Coronary artery (tissue), 2 donors: ENCODE measurements around the gene SLC7A7.

Experiments
- DNase-seq: peaks from one replicate; pipeline ENCODE4 v3.0.0-alpha.2; 2017; ENCODE audit warnings: low spot score
- H3K27ac ChIP-seq, 2 donors: fragments of 200-600 bp; sonication (generic); one replicate each; pipeline ENCODE4 v1.5.1; 2016 to 2019
- H3K4me3 ChIP-seq: fragments of 200-600 bp; sonication (generic); 2 replicates; pipeline ENCODE4 v1.5.1; 2016; ENCODE audit warnings: mild to moderate bottlenecking, moderate library complexity
- TF ChIP-seq, protein P1 (sequence below): fragments of 200-600 bp; sonication (generic); IDR thresholded peaks from one replicate; pipeline ENCODE4 v1.5.1; 2019; ENCODE audit warnings: antibody characterized with exemption

SLC7A7 gene

DNA sequence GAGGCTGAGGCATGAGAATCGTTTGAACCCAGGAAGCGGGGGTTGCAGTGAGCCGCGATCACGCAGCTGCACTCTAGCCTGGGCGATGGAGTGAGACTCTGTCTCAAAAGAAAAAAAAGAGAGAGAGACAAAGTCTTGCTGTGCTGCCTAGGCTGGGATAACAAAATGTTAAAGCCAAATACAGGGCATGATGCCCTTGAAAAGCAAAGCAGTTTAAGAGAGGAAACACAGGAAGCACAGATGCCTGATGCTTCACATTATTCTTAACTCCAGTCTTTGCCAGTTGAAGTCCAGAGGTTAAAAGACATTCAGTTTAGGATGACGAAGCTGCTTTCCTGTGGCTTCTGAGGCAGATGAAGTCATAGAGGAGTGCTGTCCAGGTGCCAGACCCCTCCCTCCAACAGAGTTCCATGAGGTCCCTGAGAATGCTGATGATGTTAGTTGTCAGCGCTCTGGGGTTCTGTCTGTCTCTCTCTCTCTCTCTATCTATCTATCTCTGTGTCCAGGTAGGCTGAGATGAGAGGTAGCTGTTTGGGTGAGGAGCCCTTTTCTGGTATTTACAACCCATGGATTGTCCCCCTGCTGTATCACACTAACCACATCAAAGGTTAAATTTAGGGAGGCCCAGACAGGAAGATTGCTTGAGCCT is 9.6 kb upstream of the SLC7A7 start:
- TF ChIP-seq, protein P1, sequence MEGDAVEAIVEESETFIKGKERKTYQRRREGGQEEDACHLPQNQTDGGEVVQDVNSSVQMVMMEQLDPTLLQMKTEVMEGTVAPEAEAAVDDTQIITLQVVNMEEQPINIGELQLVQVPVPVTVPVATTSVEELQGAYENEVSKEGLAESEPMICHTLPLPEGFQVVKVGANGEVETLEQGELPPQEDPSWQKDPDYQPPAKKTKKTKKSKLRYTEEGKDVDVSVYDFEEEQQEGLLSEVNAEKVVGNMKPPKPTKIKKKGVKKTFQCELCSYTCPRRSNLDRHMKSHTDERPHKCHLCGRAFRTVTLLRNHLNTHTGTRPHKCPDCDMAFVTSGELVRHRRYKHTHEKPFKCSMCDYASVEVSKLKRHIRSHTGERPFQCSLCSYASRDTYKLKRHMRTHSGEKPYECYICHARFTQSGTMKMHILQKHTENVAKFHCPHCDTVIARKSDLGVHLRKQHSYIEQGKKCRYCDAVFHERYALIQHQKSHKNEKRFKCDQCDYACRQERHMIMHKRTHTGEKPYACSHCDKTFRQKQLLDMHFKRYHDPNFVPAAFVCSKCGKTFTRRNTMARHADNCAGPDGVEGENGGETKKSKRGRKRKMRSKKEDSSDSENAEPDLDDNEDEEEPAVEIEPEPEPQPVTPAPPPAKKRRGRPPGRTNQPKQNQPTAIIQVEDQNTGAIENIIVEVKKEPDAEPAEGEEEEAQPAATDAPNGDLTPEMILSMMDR, result no peak
- DNase-seq, result no peak
- Histone ChIP-seq H3K4me3 (no peak overlapping the region), H3K27ac (no peak overlapping the region)

DNA sequence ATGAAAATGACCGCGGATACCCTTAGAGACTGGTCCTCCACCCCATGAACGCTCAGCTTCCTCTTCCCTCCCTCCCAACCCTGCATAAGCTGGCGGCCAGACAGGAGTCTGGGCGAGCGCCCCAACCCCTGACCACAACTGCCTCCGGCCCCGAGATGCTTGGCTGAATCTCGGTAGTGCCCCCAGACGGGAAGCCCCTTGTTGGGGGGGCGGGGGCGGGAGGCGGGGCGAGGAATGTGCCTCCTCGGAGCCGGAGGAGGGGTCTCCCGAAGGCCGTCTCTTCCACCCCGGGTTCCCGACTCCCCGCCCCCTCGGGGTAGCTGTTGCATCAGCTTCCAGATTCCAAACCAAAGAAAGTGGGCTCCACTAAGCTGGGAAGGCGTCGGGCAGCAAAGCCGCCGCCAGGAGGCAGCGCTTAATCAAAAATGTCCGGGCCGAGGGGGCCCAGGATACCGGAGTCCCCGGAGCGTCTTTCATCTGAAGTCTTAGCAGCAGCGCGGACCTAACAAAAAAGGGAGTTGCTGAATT is 7.4 kb upstream of the SLC7A7 start:
- H3K4me3 ChIP-seq, result peak overlapping the region; percentile 67
- H3K27ac ChIP-seq, result peak overlapping the region; percentile 73 to 76
- peak; percentile 88 for DNase-seq
- TF ChIP-seq, protein P1, result peak; percentile 86

DNA sequence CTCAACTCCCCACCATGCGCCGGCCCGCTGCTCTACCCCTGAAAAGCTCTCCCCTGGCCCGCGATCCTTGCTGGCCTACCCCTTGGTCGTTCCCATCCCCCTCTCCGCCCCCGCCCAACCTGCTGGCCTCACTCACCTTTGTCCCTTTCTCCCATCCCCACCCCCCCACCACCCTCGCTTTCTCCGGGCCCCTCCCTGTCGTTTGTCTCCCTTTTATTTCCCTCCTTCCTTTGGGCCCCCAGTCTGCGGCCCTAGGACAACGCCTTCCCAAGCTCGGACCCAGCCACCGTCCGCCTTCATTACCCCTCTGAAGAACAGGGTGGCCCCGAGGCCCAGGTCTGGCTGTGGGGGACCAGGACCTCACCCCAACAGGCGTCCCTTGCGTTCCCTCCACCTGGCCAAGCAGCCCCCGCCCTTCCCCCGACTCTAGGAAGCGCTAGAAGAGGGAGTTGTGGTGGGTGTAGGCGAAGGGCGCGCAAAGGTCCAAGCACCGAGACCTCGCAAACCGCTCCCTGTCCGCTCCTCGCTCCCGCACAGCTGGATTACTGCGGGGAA is 6.9 kb upstream of the SLC7A7 start:
- TF ChIP-seq, protein P1, result no peak
- H3K4me3 ChIP-seq, result peak overlapping the region; percentile 67
- no peak for DNase-seq
- H3K27ac ChIP-seq, result peak overlapping the region; percentile 73 to 76

DNA sequence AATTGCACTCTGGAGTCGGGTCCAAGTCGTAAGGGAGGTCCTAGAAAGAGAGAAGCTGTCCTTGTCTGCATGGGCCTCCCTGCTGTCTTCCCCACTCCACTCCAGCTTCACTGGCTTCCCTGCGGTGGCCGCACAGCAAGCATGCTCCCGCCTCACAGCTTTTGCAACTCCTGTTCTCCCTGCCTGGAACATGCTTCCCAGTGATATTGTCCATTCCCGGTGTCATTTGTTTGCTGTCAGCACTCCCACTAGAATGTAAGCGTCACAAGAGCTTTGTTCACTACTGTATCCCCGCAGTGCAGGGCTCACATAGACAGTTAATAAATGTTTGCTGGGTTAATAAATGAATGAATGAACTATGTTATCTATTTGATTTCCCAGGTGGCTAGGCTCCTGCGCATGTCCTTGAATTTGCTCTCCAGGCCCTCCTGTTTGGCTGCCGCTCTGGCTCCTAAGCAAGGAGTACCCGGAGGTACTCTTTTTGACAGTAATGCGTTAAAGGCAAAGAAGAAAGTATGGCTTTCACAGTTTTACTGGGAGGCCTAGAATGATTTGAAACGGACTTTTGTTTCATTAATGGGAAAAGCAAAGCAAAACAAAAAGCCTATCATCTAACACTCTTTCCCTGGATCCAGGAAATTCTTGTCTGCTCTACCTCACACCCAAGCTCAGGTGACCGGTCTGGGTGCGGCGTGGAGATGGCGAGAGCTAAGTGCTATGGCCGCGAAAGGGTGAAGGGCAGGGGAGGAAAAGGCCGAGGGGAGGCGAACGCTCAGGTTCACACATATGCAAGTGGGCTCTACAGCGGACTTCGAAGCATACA is 6.2 kb upstream of the SLC7A7 start:
- TF ChIP-seq, protein P1, result no peak
- no peak for DNase-seq
- Histone ChIP-seq H3K4me3 (no peak overlapping the region), H3K27ac (peak overlapping the region in 1 of 2 donors; percentile 76)

DNA sequence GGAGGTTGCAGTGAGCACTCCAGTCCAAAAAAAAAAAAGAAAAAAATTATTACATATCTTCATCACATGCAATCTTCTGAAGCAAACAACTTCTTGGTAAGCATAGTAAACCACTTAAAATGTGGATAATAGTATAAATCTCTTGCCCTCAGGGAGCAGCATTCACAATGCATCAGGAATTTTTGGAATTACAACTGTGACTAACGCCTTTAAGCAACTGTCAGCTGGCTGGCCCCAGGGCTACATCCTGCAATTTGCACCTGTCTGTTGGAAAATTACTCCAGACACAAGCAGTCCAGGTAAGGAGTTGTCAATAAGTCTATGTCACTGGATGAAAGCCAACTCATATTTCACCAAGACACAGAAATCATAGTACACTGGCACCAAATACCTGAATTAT is 5.5 kb upstream of the SLC7A7 start:
- TF ChIP-seq, protein P1, result no peak
- peak overlapping the region in 1 of 2 donors; percentile 35 for H3K27ac ChIP-seq
- H3K4me3 ChIP-seq, result no peak overlapping the region
- no peak for DNase-seq

DNA sequence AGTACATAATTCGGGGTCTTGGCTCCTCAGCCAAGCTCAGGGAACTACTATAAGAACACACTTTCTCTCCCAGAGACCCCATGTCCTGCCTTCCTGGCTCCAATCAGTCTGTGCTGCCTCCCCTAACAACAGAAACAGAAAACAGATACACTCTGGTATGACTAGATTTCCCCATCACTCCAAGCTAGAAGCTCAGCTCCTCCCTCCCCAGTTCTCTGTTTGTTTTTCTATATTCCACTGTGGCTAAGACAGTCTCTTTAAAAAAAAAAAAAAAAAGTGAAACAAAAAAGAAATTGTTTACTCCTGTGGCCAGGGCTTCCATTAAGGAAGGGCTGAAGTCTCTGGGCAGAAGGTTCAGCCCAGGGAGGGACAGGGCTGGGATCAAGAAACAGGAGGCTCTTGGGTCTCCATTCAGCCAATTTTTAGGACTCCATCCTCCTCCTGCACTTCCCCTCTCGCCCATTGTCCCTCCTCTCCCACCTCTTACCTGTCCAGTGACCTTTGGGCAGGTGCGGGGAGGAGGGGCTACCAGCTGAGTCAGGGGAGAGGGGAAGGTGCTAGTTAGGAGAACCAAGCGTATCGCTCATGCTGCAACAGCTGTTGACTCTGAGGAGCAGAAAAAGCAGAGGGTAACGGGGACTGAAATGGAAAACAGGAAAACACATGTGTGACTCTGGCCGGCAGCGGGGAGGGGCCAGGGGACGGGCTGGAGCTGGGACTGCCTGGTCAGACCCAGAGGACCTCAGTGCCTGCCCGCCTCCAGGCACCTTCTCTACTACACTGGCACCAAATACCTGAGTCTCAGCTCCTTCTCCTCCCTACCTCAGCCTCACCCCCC is 4.1 kb upstream of the SLC7A7 start:
- DNase-seq, result no peak
- peak overlapping the region; percentile 72 to 94 for H3K27ac ChIP-seq

More for the DNA sequence above, 4.1 kb upstream of the SLC7A7 start:
- TF ChIP-seq, protein P1, result no peak
- peak overlapping the region; percentile 70 for H3K4me3 ChIP-seq
